GM15510 (cell line): ENCODE results near the gene CD302.

ENCODE experiments used
- POLR2A ChIP-seq: IDR thresholded peaks from 3 replicates; pipeline ENCODE4 v1.6.1; 2011; ENCODE audit warnings: borderline replicate concordance; ENCODE audit not compliant: insufficient read length; ENCODE audit errors: extremely low read depth

Gene CD302

GRCh38 chr2:159773886-159774285 is 24.1 kb downstream of the CD302 start:
- TF ChIP-seq POLR2A: no peak

GRCh38 chr2:159773426-159773825 is 24.6 kb downstream of the CD302 start:
- TF ChIP-seq POLR2A: no peak

- TF ChIP-seq POLR2A: no peak
These were observed 28.9 kb downstream of the CD302 start for GRCh38 chr2:159769147-159769546.

- TF ChIP-seq POLR2A: no peak
These were observed 35.9 kb downstream of the CD302 start for GRCh38 chr2:159762075-159762474.

- no peak for TF ChIP-seq POLR2A
These were observed 37.7 kb downstream of the CD302 start for GRCh38 chr2:159760326-159760725.

- TF ChIP-seq POLR2A: no peak
These were observed 38.4 kb downstream of the CD302 start for GRCh38 chr2:159759577-159759976.

DNA sequence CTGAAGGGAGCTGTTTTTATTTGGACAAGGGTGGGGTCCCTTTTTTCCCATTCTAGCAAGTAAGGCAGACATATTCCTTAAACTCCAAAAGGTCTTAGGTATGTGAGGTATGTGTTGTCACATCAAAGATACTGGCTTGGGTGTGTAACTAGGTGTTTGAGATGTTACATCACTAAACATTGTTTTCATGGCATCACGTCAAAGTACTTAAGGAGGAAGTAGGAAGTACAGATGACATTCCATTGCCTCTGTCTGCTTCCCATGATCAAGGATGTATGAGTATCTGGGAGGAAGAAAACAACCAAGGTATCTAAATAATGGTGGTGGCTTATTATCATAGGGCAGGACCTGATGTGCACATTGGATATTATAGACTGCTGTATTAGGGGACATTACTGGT is 39.3 kb downstream of the CD302 start:
- TF ChIP-seq POLR2A: no peak

DNA sequence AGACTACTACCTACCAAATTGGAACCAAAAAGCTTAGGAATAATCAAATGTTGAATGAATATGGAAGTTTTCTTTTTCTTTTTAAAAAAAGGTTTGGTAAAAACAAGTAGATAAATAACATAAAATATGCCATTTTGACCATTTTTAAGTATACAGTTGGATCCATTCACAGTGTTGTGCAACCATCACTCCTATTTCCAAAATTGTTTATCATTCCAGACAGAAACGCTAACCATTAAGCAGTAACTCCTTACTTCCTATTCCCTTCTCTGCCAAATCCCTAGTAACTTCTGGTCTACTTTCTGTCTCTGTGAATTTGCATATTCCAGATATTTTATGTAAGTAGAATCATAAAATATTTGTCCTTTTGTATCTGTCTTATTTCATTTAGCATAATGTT is 39.8 kb downstream of the CD302 start:
- no peak for TF ChIP-seq POLR2A

DNA sequence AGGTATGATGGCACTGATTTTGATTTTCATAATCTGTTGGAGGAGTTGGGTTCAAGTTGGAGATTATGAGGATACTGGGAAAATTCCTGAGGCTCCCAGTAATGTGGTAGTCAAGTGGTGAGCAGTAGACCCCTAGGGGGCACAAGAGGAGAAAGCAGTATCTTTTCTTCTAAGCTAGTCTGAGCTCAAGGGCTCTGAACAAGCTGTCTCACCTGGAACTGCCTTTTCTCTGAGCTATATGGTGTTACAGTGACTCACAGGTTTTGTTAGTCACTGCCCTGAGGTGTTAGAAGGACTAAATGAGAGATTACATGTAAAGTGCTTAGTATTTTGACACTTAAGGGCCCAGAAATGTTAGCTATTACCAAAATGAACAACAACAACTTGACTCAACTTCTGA is 42.2 kb downstream of the CD302 start:
- no peak for TF ChIP-seq POLR2A

GRCh38 chr2:159755014-159755413 is 43.0 kb downstream of the CD302 start:
- no peak for TF ChIP-seq POLR2A

DNA sequence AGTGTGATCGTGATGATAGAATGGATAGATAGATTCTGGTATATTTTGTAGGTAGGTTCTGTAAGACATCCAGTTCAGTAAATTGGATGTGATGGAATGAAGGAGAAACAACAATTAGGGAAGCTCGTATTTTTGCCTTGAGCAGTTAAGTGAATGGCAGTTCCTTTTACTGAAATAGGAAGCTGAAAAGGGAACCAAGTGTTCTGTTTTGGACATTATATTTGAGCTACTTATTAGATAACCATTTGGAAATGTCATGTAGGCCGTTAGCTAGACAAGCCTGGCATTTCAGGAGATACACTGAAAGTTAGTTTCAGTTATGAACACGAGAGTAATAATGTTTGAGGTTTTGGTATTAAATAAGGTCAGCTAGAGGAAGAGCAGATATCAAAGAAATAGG is 44.2 kb downstream of the CD302 start:
- TF ChIP-seq POLR2A: no peak

- TF ChIP-seq POLR2A: no peak
These were observed 47.1 kb downstream of the CD302 start for GRCh38 chr2:159750873-159751272.

- no peak for TF ChIP-seq POLR2A
These were observed 49.9 kb downstream of the CD302 start for GRCh38 chr2:159748089-159748488.

DNA sequence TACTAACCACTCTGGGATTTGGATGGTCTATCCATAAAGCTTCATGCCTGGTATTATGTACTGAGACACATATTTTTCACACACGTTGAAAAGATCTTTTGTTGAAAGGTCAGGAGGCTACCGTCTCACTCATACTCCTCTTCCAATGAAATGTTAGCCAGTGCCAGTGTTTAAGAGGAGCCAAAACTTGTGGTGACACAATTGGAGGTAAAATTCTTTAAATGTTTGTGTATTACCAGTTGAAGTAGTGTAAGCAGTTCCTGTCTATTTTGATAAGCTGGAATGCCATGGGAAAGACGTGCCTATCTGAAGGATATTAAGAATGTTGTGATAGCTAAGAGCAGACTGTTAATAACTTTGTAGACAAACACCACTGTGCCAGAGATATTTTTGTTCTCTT is 53.6 kb downstream of the CD302 start:
- no peak for TF ChIP-seq POLR2A

DNA sequence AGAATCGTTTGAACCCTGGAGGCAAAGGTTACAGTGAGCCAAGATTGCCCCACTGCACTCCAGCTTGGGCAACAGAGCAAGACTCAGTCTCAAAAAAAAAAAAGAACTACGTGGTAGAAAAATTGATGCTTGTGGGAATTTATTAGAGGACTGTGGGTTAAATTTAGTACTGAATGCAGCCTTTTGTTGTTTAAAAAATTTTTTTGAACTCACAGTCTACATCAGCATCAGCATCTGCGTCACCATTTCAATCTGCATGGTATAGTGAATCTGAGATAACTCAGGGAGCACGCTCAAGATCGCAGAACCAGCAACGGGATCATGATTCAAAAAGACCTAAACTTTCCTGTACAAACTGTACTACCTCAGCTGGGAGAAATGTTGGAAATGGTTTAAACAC is 55.2 kb downstream of the CD302 start:
- no peak for TF ChIP-seq POLR2A

DNA sequence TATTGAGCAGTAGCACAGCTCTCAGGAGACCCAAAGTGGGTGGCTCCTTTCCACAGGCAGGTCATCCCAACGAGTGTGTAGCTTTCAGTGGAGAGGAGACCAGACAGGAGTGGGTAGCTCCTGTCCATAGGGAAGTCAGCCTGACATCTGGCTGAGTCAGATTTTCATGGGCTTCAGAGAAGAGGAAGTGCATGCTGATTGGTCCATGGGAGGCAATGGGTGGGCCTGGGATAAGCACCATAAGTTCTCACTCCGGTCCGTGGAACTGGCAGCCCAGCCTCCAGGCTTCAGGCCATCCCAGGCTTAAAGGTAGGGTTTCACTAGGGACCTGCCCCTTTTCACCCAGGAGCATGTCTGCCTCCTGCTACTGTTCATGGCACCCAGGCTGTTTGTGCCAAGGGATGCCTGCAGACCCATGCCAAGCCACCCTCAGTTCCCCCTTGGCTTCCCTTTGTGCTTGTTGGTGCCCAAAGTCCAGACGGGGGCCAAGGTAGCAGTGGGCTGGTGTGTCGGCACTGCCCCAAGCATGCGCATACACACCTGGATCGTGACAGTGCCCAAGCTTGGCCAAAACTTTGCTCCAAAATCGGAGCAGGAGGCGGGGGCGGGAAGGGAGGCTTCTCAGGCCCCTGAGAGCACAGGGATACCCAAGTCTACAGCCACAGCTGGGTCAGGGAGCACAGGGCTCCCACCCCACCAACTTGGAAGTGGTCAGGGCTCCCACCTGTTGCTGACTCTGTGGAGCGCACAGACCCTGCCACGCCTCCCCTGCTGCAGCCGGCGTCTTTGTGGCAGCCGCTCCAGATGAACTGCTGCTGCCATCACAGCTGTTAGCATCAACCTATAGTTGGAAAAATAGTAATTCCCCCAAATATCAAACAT is 59.3 kb downstream of the CD302 start:
- no peak for TF ChIP-seq POLR2A

DNA sequence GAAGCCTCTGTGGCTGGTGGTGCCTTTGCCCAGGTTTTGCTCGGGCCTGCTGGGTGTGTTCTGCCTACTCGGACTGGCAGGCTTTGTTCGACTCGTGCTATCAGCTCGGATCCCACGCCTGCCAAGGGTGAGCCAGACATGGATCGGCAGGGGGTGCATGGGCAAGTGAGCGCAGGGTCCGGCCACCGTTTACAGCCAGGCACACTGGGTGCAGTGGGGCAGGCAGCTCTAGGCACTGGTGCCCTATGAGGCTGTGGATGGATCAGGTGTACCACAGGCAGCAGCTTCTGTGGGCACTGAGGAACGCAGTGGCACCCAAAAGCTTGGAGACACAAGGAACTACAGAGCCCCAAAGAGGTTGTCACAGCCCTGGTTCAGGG is 60.1 kb downstream of the CD302 start:
- no peak for TF ChIP-seq POLR2A

DNA sequence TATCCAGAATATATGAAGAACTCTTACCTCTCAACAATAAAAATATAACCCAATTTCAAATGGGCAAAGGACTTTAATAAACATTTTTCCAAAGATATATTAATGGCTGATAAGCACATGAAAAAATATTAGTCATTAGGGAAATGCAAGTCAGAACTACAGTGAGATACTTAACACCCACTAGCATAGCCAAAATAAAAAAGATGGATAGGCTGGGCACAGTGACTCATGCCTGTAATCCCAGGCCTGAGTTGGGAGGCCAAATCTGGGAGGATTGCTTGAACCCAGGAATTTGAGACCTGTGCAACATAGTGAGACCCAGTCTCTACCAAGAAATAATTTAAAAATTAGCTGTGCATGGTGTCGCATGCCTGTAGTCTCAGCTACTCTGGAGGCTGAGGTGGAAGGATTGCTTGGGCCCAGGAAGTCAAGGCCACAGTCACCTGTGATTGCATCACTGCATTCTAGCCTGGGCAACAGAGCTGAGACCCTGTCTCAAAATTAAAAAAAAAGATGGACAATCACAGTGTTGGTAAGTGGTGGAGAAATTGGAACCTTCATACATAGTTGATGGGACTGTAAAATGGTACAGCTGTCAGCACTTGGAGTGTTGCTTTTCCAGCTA is 60.6 kb downstream of the CD302 start:
- no peak for TF ChIP-seq POLR2A
